ENCODE data around the gene PLK3.

GRCh38 chr1:44808063-44808937 lies 8.1 kb downstream of the PLK3 start, which contains the start of gene BTBD19:
- TF ChIP-seq CTCF (IDR thresholded peaks at IDR 0.05 in 2 of 3, conservative IDR thresholded peaks at IDR 0.05 in 1 of 3; ENCODE audit: control insufficient read depth in 2 of 3, extremely low read depth in 1 of 3, insufficient read depth in 1 of 3, low read depth in 3 of 3, low read length in 3 of 3) (no peak), EP300 (IDR thresholded peaks at IDR 0.05; ENCODE audit: borderline replicate concordance in 1 of 2, control insufficient read depth in 1 of 2, low read depth in 2 of 2, low read length in 2 of 2) (no peak)

All from GM12878 (cell line).